HPDE6-E6E7 (cell line): ENCODE results near the gene CNKSR3.

ENCODE experiments used
- DNase-seq: peaks from one replicate; pipeline ENCODE4 v3.0.0; 2011; ENCODE audit warnings: missing footprints; ENCODE audit errors: extremely low spot score

CNKSR3 gene

GRCh38 chr6:154502553-154502952, 7.9 kb downstream of the CNKSR3 start:
- DNase-seq, result no peak

- DNase-seq, result no peak
Measured at GRCh38 chr6:154501578-154501868, 9.0 kb downstream of the CNKSR3 start.

DNA sequence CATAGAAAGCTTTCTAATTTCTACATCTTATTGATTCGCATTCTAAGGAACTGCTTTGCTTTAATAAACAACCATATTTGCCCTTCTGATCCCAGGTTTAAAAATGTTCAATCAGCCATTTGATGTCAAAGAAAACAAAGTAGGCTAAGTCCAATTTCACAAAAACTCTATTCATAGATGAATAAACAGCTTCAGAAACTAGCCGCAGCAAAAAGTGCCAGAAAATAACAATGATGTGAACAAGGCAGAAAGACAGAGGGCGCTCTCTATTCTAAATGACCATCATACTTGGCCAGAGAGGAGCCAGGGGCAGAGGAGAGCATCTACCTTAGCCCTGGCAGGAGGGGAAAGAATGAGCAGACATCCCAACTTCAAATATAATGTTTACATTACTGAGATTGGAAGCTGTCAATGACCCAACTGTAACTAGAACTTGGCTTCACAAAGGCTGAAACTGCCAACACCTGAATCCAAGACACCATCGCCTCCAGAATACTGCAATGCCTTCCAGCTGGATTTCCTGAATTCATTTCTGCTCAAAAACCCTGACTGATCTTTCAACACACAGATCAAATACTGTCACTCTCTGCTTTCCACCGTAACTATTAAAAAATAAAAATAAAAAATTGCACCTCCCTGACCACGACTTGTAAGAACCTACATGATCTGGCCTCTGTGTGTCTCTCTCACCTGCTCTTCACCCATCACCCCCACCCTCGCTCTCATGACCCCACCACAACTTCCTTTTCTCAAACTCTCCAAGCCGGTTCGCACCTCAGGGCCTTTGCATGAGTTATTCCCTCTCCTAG, 9.5 kb downstream of the CNKSR3 start:
- DNase-seq, result no peak

- no peak for DNase-seq
Measured at GRCh38 chr6:154499855-154500589, 10.5 kb downstream of the CNKSR3 start.

DNA sequence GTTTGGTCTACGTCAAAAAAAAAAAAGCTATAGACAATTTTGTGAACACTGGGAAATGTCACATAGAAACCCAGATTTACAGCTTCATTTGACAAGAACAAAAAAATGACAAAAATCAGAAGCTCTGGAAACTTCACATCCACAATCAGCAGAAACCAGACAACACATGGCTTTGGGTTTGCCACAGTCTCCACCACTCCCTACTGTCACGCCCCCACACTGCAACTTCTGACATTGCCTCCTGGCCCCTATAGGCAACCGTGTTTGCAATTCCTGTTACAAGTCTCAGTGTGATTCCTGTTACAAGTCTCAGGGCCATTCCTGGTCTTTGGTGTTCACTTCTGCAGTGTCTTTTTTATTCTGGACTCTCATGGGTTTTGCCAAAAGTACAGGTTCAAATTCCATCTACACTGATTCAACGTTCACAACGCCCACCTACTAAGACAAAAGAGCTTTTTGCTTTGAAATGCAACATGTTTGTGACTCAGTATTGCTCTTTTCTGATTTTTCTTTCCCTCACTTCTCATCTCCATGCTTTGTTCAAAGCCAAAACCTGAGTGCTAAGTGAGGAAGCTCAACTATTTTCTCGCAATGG, 12.0 kb downstream of the CNKSR3 start:
- no peak for DNase-seq

DNA sequence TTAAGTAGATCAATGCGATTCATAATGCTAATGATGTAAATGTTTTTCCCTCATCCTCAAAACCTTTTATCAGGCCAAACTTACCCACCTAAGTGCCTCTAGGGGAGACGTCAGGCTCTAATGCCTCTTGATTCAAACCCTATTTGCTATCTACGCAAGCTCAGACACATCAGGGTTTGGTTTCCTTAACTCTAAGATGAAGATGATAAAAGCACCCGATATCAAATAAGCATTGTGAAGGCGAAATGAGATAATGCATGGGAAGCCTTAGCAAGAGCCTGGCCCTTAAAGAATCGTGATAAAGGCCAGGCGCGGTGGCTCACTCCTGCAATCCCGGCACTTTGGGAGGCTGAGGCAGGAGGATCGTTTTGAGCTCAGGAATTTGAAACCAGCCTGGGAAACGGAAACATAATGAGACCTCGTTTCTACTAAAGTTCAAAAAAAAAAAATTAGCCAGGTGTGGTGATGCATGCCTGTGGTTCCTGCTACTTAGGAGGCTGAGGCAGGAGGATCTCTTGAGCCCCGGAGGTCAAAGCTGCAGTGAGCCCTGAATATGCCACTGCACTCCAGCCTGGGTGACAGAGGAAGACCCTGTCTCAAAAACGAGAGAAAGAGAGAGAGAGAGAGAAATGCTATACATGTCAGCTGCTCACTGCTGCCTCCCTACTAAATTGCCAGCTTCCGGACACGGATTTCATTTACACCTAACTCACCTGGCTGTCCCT, 13.5 kb downstream of the CNKSR3 start:
- no peak for DNase-seq

DNA sequence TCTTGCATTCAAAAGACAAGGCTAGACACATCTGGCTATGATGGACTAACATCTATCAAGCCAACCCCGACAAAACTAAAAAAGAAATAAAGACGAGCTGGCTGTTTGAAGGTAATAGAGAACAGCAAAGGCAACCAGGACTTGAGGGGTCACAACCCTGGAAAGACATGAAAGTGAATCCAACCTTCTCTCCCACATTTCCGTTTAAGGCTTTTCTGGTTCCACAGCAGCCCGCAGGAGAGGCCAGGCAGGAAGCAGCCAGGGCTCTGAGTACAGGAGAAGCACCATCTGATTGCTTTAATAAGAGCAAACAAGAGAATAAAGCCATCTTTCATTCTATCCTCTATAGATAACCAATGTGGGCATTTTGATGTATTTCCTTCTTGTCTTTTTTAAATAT, 14.3 kb downstream of the CNKSR3 start:
- no peak for DNase-seq

DNA sequence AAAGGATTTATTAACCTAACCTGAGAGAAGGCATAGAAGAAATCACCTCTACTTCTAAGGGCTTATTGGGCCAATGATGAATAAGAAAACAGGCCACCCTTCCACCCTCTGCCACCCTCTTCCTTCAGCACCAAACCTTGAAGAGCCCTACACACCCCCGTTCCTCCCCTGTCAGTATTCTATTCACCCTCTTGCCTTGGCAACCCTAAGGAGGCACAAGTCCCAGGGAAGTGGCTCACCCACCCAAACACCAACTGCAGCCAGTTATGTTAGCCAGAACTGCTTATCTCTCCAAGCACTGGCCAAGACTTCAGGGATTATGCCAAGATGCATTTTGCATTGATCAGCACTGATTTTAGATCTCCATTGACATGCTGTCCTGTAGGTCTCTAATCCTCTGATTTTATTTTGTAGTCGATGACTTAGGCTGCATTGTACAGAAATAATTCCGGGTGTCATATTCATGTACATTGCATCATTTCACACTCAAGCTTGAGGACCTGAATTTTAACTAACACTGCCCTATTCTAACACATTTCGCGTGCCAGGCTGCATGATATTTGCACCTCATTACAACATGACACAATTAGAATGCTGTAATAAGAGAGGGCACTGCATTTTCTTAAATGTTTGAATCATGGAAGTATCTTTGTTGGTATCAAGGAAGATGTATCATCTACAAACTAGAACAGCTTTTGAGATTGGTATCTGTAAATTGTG, 15.7 kb downstream of the CNKSR3 start:
- DNase-seq, result no peak

- no peak for DNase-seq
Measured at GRCh38 chr6:154491567-154492470, 18.7 kb downstream of the CNKSR3 start.

DNA sequence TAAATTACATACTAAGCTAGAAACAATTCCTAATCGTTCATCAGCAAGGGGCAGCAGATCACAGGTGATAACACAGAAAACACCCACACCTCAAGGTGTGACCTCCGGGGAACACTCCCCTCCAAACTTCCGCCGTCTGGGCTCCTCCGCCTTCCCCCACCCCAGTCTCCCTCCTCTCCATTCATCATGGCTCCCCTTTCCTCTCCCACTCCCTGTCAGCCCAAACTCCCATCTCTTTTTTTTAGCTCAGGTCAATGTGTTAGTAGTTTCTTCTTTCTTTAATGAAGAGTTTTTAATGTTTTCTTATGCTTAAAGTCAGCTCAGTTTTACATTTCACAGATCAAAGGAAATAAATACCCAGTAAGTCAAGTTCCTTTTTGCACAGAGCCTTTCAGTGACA, 20.7 kb downstream of the CNKSR3 start:
- no peak for DNase-seq

DNA sequence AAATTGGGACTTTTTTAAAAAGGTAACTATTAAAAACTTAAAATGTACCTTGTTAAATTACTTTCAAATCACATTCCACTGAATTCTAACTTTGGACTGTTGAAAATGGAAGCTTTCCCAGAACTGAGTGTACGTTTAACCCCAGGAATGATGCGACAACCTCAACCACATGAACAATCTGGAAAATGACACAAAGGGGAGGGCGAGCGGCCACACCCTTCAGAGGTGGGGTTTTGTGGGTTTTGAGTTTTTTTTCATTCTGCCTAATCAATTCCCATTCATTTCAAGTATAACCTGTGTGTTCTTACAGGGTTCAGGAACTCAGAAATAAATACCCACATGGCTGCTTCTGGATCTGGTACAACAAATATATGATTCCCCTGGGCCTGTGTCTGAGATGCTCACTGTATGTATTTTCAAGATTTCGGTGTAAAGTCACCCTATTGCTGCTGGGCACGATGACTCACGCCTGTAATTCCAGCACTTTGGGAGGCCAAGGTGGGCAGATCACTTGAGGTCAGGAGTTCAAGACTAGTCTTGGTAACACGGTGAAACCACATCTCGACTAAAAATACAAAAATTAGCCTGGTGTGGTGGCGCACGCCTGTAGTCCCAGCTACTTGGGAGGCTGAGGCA, 21.6 kb downstream of the CNKSR3 start:
- no peak for DNase-seq

DNA sequence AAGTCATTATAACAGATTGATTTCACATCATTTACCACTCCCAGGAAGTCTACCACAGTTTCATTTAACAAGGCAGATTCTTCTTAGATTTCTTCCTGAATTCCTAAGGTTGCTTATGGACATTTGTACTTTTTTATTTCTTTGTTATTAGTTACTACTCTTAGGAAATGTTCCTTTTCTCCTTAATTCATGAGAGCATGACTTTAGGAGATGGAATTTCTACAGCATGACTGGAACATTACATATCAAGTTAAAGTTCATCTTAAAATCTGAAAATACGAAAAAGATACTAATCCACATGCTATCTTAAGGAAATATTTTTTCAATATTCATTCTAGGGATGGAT, 22.3 kb downstream of the CNKSR3 start:
- DNase-seq, result no peak

DNA sequence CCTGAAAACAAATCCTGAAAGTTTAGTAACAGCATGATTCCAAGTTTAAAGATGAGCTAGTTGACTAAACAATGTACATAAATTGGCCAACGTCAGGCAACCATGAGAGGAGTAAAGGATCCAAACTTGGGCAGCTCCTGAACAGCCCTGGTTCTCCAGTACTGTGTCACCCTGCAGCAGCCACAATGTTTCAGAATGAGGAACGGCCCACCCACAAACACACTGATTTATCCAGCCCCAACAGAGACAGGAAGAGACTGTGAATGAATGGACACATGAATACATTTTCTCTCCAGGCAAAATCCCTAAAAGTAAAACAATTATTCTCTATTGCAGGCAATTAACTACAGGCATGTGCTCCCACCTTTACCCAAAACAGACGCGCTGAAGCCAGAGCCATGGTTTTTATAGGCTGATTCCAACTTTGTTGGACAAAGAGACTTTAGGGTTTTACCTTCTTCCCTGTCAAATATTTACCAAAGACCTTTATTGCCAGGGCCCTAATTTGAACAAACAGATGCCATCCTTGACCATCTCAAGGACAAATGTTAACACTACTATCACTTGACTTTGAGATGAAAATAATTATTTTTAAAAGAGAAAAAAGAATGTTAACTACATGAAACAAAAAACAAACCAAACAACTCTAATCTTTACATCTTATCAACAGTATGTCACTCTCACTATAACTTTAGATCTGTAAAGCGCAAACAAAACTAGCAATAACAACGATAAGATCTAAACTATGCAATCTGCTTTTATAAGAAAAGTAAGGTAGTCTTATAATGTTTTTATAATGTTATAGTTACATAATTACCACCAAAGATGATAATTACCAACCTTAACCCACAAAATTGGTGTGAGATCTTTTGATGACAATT, 22.9 kb downstream of the CNKSR3 start:
- no peak for DNase-seq

DNA sequence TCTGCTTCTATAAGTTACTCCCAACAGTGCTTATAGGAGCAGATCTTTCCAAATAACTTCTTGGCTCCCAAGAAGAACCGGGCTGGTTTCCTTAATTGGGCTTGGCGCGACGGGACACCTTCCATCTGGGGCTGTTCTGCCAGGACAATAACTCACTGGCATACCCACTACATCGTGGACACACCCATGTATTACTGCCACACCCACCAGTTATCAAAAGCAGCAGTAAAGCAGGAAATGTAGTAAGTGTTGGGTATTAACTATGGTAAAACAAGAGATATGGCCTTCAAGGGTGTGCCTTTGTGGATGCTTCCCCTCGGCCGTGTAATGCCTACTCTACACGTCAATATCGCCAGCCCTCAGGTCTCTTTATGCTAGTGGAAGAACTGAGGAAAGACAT, 24.7 kb downstream of the CNKSR3 start:
- DNase-seq, result no peak

DNA sequence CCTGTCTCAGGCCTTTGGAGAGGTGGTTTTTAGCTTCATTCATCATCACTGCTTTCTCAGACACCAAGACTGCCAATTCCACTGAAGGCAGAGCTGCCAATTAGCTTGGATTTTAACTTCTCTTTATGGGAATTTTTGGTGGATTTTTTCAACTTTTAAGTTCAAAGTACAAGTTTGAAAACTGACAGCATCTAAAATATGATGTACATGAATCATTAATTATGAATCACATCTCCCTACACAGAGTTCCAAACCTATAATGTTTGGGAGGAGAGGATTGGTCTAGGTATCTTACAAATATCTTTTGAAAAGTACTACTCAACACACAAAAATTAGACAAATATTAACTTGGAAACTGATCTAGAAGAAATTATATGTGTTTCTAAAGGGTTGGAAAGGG, 25.5 kb downstream of the CNKSR3 start:
- DNase-seq, result no peak

- DNase-seq, result no peak
Measured at GRCh38 chr6:154482858-154483257, 27.6 kb downstream of the CNKSR3 start.

- no peak for DNase-seq
Measured at GRCh38 chr6:154481521-154482013, 28.9 kb downstream of the CNKSR3 start.

DNA sequence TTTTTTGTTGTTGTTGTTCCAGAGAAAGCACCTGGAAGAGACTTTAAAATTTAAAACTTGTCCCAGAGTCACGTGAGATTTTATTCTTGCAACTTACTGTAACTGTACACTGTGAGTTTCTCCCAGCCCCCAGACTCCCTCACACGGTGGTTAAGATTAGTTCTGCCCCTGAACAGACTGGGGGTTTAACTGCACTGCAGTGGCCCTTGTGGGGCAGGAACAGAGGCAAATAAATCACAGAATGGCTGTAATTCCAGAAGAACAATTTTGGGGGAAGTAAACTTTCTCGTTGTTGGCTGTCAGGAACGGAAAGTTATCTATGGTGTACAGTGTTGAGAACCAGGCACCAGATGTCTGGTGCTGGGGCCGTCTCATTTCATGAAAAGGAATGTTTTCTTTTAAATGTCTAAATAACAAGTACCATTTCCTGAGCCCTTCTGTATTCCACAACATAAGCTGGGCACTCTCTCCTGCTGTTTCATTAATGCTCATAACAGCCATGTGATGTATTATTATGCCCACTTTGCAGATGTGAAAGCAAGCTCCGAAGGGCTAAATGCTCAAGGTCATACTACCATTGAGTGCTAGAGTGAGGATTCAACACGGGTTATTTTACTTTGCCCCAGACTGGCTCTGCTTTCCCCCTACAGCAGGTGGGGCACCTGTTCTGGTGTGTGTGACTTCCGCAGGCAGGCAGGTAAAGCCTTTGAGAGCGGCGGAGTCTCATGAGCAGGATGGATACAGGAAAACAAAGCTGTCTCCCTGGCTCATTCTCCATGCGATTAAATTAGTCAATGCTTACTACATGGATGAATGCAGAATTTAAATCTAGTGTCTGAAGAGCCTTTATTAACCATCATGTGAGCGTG, 30.5 kb downstream of the CNKSR3 start:
- DNase-seq, result no peak
